Measurements from ENCODE around the gene PTOV1.

PTOV1 gene

GRCh38 chr19:49845414-49845813 is 5.5 kb upstream of the PTOV1 start:
- DNase-seq = no peak

GRCh38 chr19:49846408-49846807 is 4.6 kb upstream of the PTOV1 start:
- no peak for DNase-seq

DNA sequence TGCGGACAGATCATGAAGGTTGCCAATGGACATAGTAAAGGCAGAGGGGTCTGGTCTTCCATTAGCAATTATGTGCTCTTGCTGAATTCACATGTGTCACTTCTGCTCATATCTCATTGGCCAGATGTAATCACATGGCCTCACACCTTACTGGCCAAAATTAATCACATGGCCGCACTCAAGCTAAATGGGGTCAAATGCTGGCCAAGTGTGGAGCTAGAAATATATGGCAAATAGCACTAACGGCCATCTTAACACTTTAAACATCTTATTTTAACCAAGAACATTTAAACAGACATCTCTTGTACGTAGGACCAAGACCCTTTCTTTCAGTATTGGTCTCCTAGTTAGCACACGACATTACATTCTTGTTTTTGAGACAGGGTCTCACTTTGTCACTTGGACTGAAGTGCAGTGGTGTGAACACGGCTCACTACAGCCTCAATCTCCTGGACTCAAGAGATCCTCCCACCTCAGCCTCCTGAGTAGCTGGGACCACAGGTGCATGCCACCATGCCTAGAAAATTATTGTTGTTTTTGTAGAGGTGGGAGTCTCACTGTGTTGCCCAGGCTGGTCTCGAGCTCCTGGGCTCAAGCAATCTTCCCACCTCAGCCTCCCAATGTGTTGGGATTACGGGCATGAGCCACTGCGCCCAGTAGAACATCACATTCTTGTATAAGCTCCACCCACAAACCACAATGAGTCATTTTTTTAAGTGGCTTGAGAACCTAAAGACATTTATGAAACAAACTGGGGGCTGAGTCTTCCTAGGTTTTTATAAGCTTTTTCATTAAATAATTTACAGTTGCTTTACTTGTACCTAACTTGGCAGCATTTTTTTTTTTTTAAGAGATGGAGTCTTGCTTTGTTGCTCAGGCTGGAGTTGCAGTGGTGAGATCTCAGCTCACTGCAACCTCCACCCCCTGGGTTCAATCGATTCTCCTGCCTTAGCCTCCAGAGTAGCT is 2.9 kb upstream of the PTOV1 start:
- DNase-seq = no peak

GRCh38 chr19:49848938-49849337 is 2.0 kb upstream of the PTOV1 start:
- DNase-seq = no peak

DNA sequence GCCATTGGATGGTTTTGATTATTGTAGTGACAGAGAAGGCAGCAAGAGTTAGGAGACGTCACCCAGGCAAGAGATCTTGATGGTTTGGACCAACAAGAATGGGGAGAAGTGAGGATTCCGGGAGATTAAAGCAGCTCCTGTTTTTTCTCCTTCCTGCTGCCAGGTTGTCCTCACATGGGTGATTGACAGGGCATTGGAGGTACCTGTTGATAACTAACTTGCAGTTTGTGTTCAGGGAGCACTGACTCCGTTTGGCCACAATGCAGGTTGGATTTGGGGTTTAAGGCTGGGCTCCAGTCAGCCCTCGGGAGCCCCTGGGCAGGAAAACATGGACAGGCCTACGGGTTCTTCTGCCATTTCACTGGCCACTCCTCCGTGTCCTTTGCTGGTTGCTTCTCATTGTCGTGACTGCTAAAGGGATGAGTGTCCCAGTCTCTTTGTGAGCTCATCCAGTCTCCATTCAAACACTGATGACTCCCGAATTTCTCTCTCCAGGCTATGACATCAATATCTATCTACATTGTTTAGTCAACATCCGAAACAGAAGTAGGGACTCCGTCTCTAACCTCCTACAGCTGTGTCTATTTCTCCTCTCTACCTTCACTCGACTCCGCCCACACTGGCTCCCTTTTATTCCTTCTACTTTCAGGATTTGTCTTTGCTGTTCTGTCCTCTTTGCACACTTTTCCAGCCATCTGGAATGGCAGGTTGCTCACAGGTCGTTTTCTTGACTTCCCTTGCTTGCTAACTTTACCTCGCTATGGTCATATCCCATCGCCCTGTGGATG is 1.3 kb upstream of the PTOV1 start:
- DNase-seq = no peak

DNA sequence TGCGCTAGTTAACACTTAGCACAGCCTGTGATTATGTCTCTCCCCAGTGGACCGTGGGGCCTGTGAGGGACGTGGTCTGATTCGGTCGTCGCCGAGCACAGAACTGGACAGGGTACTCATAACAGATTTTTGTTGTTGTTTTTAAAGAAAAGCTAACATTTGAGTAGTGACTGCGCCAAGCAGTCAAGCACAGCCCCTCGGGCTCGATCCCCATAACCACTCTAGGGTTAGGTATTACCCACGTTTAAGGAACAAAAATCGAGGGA is 805 bp upstream of the PTOV1 start:
- DNase-seq = no peak

DNA sequence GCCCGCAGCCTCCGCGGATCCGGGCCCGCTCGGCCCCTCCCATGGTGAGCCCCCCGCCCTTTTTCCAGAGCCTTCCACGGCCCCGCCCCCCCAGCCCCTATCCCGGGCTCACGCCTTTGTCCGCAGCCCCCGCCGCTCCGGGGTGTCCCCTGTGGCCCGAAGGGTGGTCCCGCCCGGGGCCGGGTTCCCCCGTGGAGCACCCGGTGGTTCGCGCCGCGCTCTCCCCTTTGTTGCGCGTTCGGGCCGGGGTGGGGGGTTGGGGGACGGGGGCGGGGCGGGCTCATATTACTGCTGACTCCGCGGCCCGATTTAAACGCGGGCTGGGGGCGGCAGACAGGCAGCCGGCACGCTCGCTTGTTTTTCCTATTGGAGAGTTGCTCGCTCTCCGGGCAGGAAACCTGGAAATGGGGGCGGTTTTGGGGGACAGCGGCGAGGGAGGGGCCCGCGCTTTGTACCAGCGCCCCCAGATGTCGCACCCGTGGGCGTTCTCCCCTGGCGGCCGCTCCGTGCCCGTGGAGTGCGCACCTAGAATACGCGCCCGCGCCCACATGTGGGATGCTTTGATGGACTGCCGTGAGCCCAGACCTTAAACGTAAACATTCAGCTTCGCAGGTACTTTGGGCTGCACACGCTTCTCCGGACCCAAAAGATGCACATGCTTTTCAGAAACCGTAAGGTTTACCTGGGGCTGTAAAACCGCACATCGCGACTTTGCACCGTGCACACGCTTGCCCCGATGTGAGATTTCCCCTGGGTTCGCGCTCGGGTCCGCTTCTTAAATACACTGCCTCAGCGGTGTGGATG is 699 bp downstream of the PTOV1 start:
- peak in 1 of 2 experiments; percentile 51 for DNase-seq

- no peak for DNase-seq
Measured at GRCh38 chr19:49852631-49853126, 1.7 kb downstream of the PTOV1 start.

GRCh38 chr19:49853852-49854377 is 3.0 kb downstream of the PTOV1 start:
- DNase-seq = no peak

DNA sequence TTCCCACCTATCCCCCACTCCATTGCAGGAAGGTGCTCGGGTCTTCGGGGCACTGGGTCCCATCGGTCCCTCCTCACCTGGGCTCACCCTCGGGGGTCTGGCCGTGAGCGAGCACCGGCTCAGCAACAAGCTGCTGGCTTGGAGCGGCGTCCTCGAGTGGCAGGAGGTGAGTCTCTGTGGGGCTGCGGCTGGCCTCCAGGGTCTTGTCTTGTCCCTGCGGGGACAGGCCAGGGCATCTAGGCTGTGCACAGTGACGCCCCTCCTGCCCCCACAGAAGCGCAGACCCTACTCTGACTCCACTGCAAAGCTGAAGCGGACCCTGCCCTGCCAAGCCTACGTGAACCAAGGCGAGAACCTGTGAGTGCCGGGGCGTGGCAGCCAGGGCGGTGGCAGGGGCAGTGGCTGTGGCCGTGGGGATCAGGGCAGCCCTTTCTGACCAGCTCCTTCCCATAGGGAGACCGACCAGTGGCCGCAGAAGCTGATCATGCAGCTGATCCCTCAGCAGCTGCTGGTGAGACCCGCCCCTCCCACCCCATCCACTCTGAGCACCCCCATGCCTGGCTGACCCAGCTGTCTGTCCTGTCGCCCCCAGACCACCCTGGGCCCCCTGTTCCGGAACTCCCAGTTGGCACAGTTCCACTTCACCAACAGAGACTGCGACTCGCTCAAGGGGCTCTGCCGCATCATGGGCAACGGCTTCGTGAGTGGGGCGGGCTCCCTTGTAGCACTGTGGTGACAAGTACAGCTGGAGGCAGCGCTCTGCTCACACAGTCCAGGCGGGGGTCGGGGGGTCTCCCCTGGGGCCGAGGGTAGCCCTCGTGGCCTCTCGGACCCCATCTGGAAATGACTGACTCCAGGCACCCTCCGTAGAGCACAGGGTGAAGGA is 3.7 kb downstream of the PTOV1 start:
- DNase-seq = no peak

GRCh38 chr19:49855277-49855675 is 4.3 kb downstream of the PTOV1 start:
- DNase-seq = no peak

- no peak for DNase-seq
Measured at GRCh38 chr19:49855676-49856573, 5.0 kb downstream of the PTOV1 start.

DNA sequence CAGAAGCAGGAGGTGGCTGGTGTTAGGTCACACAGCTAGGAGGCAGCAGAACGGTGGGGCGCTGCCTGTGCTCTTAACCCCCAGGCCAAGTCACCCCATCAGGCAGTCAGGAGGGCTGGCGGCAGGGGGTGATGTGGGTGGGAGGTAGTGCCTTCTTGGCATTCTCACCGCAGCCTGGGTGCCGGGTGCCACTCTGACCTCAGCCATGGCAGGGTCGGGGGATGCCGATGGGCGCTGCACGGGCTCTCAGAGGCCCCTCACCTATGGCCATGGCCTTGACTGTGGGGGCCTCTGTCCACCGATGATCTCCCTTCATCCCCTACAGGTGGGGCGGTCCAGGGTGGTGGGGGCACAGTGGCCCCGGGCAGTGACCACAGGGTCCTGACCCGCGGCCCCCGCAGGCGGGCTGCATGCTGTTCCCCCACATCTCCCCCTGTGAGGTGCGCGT is 5.6 kb downstream of the PTOV1 start:
- DNase-seq = no peak

- DNase-seq = no peak
Measured at GRCh38 chr19:49857061-49857837, 6.3 kb downstream of the PTOV1 start.

DNA sequence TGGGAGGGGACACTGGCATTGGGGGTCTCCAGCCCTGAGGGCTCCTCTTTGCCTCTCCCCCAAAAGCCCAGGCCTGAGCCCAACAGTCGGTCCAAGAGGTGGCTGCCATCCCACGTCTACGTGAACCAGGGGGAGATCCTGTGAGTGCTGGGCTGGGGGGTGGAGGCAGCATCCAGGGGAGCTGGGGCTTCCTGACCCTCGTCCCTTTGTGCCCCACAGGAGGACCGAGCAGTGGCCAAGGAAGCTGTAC is 6.8 kb downstream of the PTOV1 start:
- no peak for DNase-seq

GRCh38 chr19:49858088-49858985 is 7.4 kb downstream of the PTOV1 start:
- DNase-seq = no peak

- DNase-seq = no peak
Measured at GRCh38 chr19:49859682-49860335, 8.8 kb downstream of the PTOV1 start.

GRCh38 chr19:49860336-49861102 is 9.6 kb downstream of the PTOV1 start:
- DNase-seq = no peak

Measured in NCI-H446 (cell line).